Cardiac fibroblast (primary cell): Measurements from ENCODE around the gene USP35.
A peak's percentile ranks its signal among the peaks of the same experiment; 100 is the strongest.
"Not testable (repeated sequence)": the region's sequence is repeated elsewhere in the genome, so short reads cannot be mapped to it uniquely, and the experiment has no call there.

Experiments used
- DNase-seq, 2 donors: peaks; one replicate each; pipeline versions ENCODE4 v3.0.0 to v3.0.0-alpha.2; 2010; ENCODE audit warnings: low read depth in 2 of 2
- H3K4me3 ChIP-seq, 2 donors: replicated peaks in 1 of 2; 1 replicate in 1 of 2; 2 replicates in 1 of 2; pipeline ENCODE4 v1.5.1; 2011; ENCODE audit warnings: low read depth in 2 of 2, low read length in 2 of 2, mild to moderate bottlenecking in 2 of 2, moderate library complexity in 1 of 2
- CTCF ChIP-seq: IDR thresholded peaks from one replicate; pipeline ENCODE4 v1.5.1; 2011; ENCODE audit warnings: low read depth, mild to moderate bottlenecking, low read length, inconsistent platforms

Gene USP35

GRCh38 chr11:78230161-78230877, 41.6 kb downstream of the USP35 start:
- no peak overlapping the region for H3K4me3 ChIP-seq
- TF ChIP-seq CTCF = no peak
- peak in 1 of 2 donors; percentile 20 for DNase-seq

DNA sequence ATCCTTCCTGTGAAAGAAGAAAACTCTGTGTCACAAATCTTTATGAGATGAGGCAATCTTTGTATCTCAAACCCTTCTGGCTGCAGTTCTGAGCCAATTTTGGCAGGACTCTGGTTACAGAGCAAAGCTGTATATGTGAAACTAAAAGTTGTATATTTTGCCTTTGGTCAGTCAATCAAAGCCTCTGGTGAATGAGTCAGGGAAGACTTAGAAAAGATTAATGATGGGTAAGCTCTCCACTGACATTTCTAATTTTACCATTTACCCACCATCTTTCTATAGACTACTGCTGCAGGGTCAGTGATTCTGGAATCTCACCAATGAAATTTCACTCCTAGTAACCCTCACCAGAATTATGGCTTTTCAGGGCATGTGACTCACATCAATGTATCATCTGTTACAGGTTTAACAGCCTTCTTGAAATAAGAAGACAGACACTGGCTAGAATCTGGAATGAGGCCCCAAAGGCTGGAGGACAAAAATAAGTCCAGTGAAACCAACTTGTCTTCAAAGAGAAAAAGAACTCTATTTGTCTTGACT, 43.3 kb downstream of the USP35 start:
- DNase-seq = peak; percentile 17 to 65

DNA sequence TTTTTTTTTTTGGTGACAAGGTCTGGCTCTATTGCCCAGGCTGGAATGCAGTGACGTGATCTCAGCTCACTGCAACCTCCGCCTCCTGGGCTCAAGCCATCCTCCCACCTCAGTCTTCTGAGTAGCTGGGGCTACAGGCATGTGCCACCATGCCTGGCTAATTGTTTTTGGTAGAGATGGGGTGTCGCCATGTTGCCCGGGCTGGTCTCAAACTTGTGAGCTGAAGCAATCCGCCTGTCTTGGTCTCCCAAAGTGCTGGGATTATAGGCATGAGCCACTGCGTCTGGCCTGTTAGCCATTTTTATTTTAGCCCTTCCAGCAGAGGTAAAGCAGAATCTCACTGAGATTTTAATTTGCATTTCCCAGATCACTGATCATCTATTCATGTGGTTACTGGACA, 44.3 kb downstream of the USP35 start:
- H3K4me3 ChIP-seq, DNase-seq: not testable (repeated sequence)

More for the DNA sequence above, 43.3 kb downstream of the USP35 start:
- no peak for TF ChIP-seq CTCF
- H3K4me3 ChIP-seq = no peak overlapping the region

DNA sequence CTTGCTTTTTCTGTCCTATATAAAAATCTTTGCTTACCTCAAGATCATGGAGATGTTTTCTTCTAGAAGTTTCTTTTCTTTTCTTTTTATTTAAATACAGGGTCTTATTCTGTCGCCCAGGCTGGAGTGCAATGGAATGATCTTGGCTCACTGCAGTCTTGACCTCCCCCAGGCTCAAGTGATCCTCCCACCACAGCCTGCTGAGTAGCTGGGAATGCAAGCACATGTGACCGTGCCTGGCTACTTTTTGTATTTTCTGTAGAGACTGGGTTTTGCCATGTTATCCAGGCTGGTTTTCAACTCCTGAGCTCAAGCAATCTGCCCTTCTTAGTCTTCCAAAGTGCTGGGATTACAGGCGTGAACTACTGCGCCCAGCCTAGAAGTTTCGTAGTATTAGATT, 45.3 kb downstream of the USP35 start:
- DNase-seq = no peak
- no peak for TF ChIP-seq CTCF
- no peak overlapping the region for H3K4me3 ChIP-seq

- DNase-seq = no peak
- TF ChIP-seq CTCF = no peak
- no peak overlapping the region for H3K4me3 ChIP-seq
Observed at GRCh38 chr11:78237293-78238046, 48.8 kb downstream of the USP35 start.

DNA sequence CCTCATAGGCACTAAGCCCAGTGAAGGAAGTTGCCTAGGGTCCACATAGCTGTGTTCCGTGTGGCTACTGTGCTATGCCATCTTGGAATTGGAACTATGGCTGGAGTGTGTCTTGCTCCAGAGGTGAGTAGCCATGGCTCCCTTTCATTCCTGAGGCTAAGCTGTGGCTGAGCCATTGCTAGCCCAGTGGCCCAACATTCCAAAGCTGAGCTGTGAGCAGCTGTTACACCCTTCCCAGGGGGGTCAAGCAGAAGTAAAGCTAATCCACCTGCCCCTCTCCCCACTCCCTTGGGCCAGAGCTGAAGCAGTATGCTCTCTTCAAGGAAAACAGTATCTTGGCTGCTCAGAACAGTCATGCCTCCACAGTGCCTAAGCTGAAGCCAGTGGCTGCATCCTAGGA, 51.1 kb downstream of the USP35 start:
- no peak overlapping the region for H3K4me3 ChIP-seq
- no peak for TF ChIP-seq CTCF
- DNase-seq = no peak

DNA sequence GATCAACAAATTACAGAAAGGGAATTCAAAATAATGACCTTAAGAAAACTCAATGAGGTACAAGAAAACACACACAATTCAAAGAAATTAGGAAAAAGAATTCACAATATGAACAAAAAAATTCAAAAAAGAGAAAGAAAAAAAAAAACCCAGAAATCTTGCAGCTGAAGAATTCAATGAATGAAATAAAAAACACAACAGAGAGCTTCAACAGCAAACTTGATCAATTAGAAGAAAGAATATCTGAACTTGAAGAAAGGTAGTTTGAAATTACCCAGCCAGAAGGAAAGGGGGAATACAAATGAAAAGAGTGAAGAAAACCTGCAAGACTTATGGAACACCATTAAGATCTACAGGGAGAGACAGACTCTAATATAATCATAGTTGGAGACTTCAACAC, 52.8 kb downstream of the USP35 start:
- no peak for TF ChIP-seq CTCF
- no peak for DNase-seq

More for the DNA sequence above, 52.8 kb downstream of the USP35 start:
- H3K4me3 ChIP-seq = no peak overlapping the region
